HEK293 (cell line): ENCODE measurements around the gene LDLRAD4.

Experiments used
- CTCF ChIP-seq: fragments of 450-650 bp; formaldehyde crosslinking; IDR thresholded peaks from 2 replicates; pipeline ENCODE4 v1.5.1; 2016; ENCODE audit warnings: missing biosample characterization, missing genetic modification characterization
- HOXA7 ChIP-seq: sonication (generic); formaldehyde crosslinking; IDR thresholded peaks from 2 replicates; pipeline ENCODE4 v1.8.1; 2022; ENCODE audit warnings: missing genetic modification reagents, borderline replicate concordance
- KLF16 ChIP-seq: fragments of 450-650 bp; formaldehyde crosslinking; IDR thresholded peaks from 2 replicates; pipeline ENCODE4 v1.5.1; 2017; ENCODE audit warnings: missing biosample characterization, missing genetic modification characterization
- MYNN ChIP-seq: fragments of 450-650 bp; formaldehyde crosslinking; IDR thresholded peaks from 2 replicates; pipeline ENCODE4 v1.5.1; 2016; ENCODE audit warnings: missing biosample characterization, missing genetic modification characterization, borderline replicate concordance
- PBX3 ChIP-seq: sonication (generic); formaldehyde crosslinking; IDR thresholded peaks from 2 replicates; pipeline ENCODE4 v1.8.1; 2022; ENCODE audit warnings: mild to moderate bottlenecking, moderate library complexity, missing genetic modification reagents
- REST ChIP-seq: fragments of 450-650 bp; formaldehyde crosslinking; IDR thresholded peaks from 2 replicates; pipeline ENCODE4 v1.5.1; 2016; ENCODE audit warnings: missing biosample characterization, missing genetic modification characterization
- ZNF394 ChIP-seq: fragments of 450-650 bp; formaldehyde crosslinking; IDR thresholded peaks from 2 replicates; pipeline ENCODE4 v1.5.1; 2016; ENCODE audit warnings: missing biosample characterization, missing genetic modification characterization, mild to moderate bottlenecking, moderate library complexity, borderline replicate concordance
- ZNF514 ChIP-seq: fragments of 450-650 bp; formaldehyde crosslinking; IDR thresholded peaks from 2 replicates; pipeline ENCODE4 v1.5.1; 2016; ENCODE audit warnings: missing biosample characterization, missing genetic modification characterization
- ZNF544 ChIP-seq: fragments of 450-650 bp; formaldehyde crosslinking; IDR thresholded peaks from 2 replicates; pipeline ENCODE4 v1.5.0; 2017; ENCODE audit warnings: missing biosample characterization, missing genetic modification characterization
- ZNF558 ChIP-seq: fragments of 450-650 bp; formaldehyde crosslinking; IDR thresholded peaks from 2 replicates; pipeline ENCODE4 v1.5.1; 2016; ENCODE audit warnings: missing biosample characterization, missing genetic modification characterization
- ZNF585B ChIP-seq: fragments of 450-650 bp; formaldehyde crosslinking; IDR thresholded peaks from 2 replicates; pipeline ENCODE4 v1.5.1; 2016; ENCODE audit warnings: missing biosample characterization, missing genetic modification characterization
- ZNF830 ChIP-seq: fragments of 450-650 bp; IDR thresholded peaks from 2 replicates; pipeline ENCODE4 v1.5.0; 2018; ENCODE audit warnings: missing biosample characterization, missing genetic modification characterization, low read depth, mild to moderate bottlenecking, moderate library complexity

GRCh38 chr18:13564579-13564978, 346.0 kb downstream of the LDLRAD4 start:
- TF ChIP-seq MYNN (no peak), CTCF (tag by site-specific recombination) (no peak), REST (tag by site-specific recombination) (no peak), PBX3 (CRISPR knock-in tag) (no peak), ZNF585B (tag by site-specific recombination) (no peak), ZNF514 (tag by site-specific recombination) (no peak), HOXA7 (CRISPR knock-in tag) (no peak), ZNF544 (tag by site-specific recombination) (no peak), KLF16 (no peak), ZNF558 (tag by site-specific recombination) (no peak), ZNF830 (tag by site-specific recombination) (no peak), ZNF394 (tag by site-specific recombination) (no peak)
